ENCODE data around the gene PELO.
"Not testable (repeated sequence)": the region's sequence is repeated elsewhere in the genome, so short reads cannot be mapped to it uniquely, and the experiment has no call there.

PELO gene

GRCh38 chr5:52802974-52803336 lies 15.2 kb downstream of the PELO start:
- peaks cover 77% of the 10 kb centered on the region for H3K36me3 Mint-ChIP-seq
- DNase-seq (ENCODE audit: low spot score in 2 of 2) (no peak), ATAC-seq (no peak)
- peaks cover 50% of the 10 kb centered on the region for H3K4me1 Mint-ChIP-seq
- peak overlapping the region; percentile 94 for H3K4me3 Mint-ChIP-seq
- no peaks in the 10 kb centered on the region for H3K9me3 Mint-ChIP-seq
- no peak overlapping the region for H3K27ac Mint-ChIP-seq

GRCh38 chr5:52804387-52804791 lies 16.7 kb downstream of the PELO start:
- H3K27ac Mint-ChIP-seq, result no peak overlapping the region
- DNase-seq (ENCODE audit: low spot score in 2 of 2) (no peak), ATAC-seq (no peak)
- peaks cover 69% of the 10 kb centered on the region for H3K36me3 Mint-ChIP-seq
- peaks cover 35% of the 10 kb centered on the region for H3K4me1 Mint-ChIP-seq
- no peak overlapping the region for H3K4me3 Mint-ChIP-seq
- H3K9me3 Mint-ChIP-seq, result no peaks in the 10 kb centered on the region

GRCh38 chr5:52804981-52805380 lies 17.3 kb downstream of the PELO start:
- H3K4me3 Mint-ChIP-seq, result no peak overlapping the region
- ATAC-seq (no peak), DNase-seq (ENCODE audit: low spot score in 2 of 2) (no peak)
- no peak overlapping the region for H3K27ac Mint-ChIP-seq
- peaks cover 63% of the 10 kb centered on the region for H3K36me3 Mint-ChIP-seq
- H3K9me3 Mint-ChIP-seq, result no peaks in the 10 kb centered on the region
- H3K4me1 Mint-ChIP-seq, result peaks cover 34% of the 10 kb centered on the region

- DNase-seq (ENCODE audit: low spot score in 2 of 2) (no peak), ATAC-seq (no peak)
- Mint-ChIP-seq H3K4me1 (peaks cover 35% of the 10 kb centered on the region), H3K36me3 (peaks cover 57% of the 10 kb centered on the region), H3K4me3 (no peak overlapping the region), H3K27ac (no peak overlapping the region), H3K9me3 (no peaks in the 10 kb centered on the region)
These were observed 17.9 kb downstream of the PELO start for GRCh38 chr5:52805615-52806014.

- no peak overlapping the region for H3K27ac Mint-ChIP-seq
- H3K36me3 Mint-ChIP-seq, result peaks cover 43% of the 10 kb centered on the region
- peaks cover 28% of the 10 kb centered on the region for H3K4me1 Mint-ChIP-seq
- no peak overlapping the region for H3K4me3 Mint-ChIP-seq
- H3K9me3 Mint-ChIP-seq, result no peaks in the 10 kb centered on the region
- ATAC-seq, result no peak
- no peak for DNase-seq (ENCODE audit: low spot score in 2 of 2)
These were observed 19.3 kb downstream of the PELO start for GRCh38 chr5:52807037-52807436.

GRCh38 chr5:52807723-52808122 lies 20.0 kb downstream of the PELO start:
- Mint-ChIP-seq H3K36me3 (peaks cover 36% of the 10 kb centered on the region), H3K9me3 (no peaks in the 10 kb centered on the region), H3K27ac (no peak overlapping the region), H3K4me3 (no peak overlapping the region), H3K4me1 (peaks cover 28% of the 10 kb centered on the region)
- no peak for ATAC-seq
- DNase-seq (ENCODE audit: low spot score in 2 of 2), result no peak

GRCh38 chr5:52808316-52808901 lies 20.7 kb downstream of the PELO start:
- Mint-ChIP-seq H3K9me3 (no peaks in the 10 kb centered on the region), H3K27ac (peak overlapping the region; percentile 45), H3K4me3 (no peak overlapping the region), H3K36me3 (peaks cover 29% of the 10 kb centered on the region), H3K4me1 (peaks cover 23% of the 10 kb centered on the region)
- no peak for DNase-seq (ENCODE audit: low spot score in 2 of 2)
- ATAC-seq, result no peak

- Mint-ChIP-seq H3K9me3 (no peaks in the 10 kb centered on the region), H3K27ac (peak overlapping the region; percentile 4), H3K36me3 (peaks cover 14% of the 10 kb centered on the region), H3K4me1 (peaks cover 12% of the 10 kb centered on the region), H3K4me3 (no peak overlapping the region)
- DNase-seq (ENCODE audit: low spot score in 2 of 2) (no peak), ATAC-seq (peak; percentile 72)
These were observed 22.2 kb downstream of the PELO start for GRCh38 chr5:52809884-52810283.

GRCh38 chr5:52810426-52810825 lies 22.7 kb downstream of the PELO start:
- H3K4me3 Mint-ChIP-seq, result no peak overlapping the region
- H3K36me3 Mint-ChIP-seq, result peaks cover 9% of the 10 kb centered on the region
- ATAC-seq, result no peak
- H3K27ac Mint-ChIP-seq, result no peak overlapping the region
- H3K4me1 Mint-ChIP-seq, result peaks cover 7% of the 10 kb centered on the region
- no peak for DNase-seq (ENCODE audit: low spot score in 2 of 2)
- no peaks in the 10 kb centered on the region for H3K9me3 Mint-ChIP-seq

- Mint-ChIP-seq H3K27ac (no peak overlapping the region), H3K36me3 (peaks cover 1% of the 10 kb centered on the region)
- DNase-seq (ENCODE audit: low spot score in 2 of 2), result no peak
These were observed 23.5 kb downstream of the PELO start for GRCh38 chr5:52811067-52811749.

GRCh38 chr5:52814352-52815148 lies 26.8 kb downstream of the PELO start:
- peaks cover 6% of the 10 kb centered on the region for H3K4me1 Mint-ChIP-seq
- ATAC-seq, result no peak
- H3K27ac Mint-ChIP-seq, result no peak overlapping the region
- no peak for DNase-seq (ENCODE audit: low spot score in 2 of 2)
- H3K4me3 Mint-ChIP-seq, result no peak overlapping the region
- no peaks in the 10 kb centered on the region for H3K36me3 Mint-ChIP-seq
- no peaks in the 10 kb centered on the region for H3K9me3 Mint-ChIP-seq

More at GRCh38 chr5:52811067-52811749, 23.5 kb downstream of the PELO start:
- no peaks in the 10 kb centered on the region for H3K9me3 Mint-ChIP-seq
- no peak overlapping the region for H3K4me3 Mint-ChIP-seq
- peak; percentile 83 for ATAC-seq
- peaks cover 6% of the 10 kb centered on the region for H3K4me1 Mint-ChIP-seq

GRCh38 chr5:52817818-52818217 lies 30.1 kb downstream of the PELO start:
- DNase-seq (ENCODE audit: low spot score in 2 of 2) (no peak), ATAC-seq (no peak)
- Mint-ChIP-seq H3K27ac (no peak overlapping the region), H3K4me1 (no peaks in the 10 kb centered on the region), H3K36me3 (no peaks in the 10 kb centered on the region), H3K4me3 (no peak overlapping the region), H3K9me3 (no peaks in the 10 kb centered on the region)

- no peaks in the 10 kb centered on the region for H3K4me1 Mint-ChIP-seq
- ATAC-seq (no peak), DNase-seq (ENCODE audit: low spot score in 2 of 2) (no peak)
- H3K9me3 Mint-ChIP-seq, result no peaks in the 10 kb centered on the region
- no peak overlapping the region for H3K27ac Mint-ChIP-seq
- no peak overlapping the region for H3K4me3 Mint-ChIP-seq
- no peaks in the 10 kb centered on the region for H3K36me3 Mint-ChIP-seq
These were observed 30.6 kb downstream of the PELO start for GRCh38 chr5:52818360-52818759.

GRCh38 chr5:52818807-52819206 lies 31.1 kb downstream of the PELO start:
- not testable (repeated sequence) for H3K27ac Mint-ChIP-seq; H3K36me3 Mint-ChIP-seq; H3K9me3 Mint-ChIP-seq; ATAC-seq; H3K4me3 Mint-ChIP-seq; DNase-seq (ENCODE audit: low spot score in 2 of 2); H3K4me1 Mint-ChIP-seq

GRCh38 chr5:52821901-52822300 lies 34.2 kb downstream of the PELO start:
- no peak overlapping the region for H3K27ac Mint-ChIP-seq
- ATAC-seq, result no peak
- no peak for DNase-seq (ENCODE audit: low spot score in 2 of 2)
- no peak overlapping the region for H3K4me3 Mint-ChIP-seq
- no peaks in the 10 kb centered on the region for H3K9me3 Mint-ChIP-seq
- no peaks in the 10 kb centered on the region for H3K36me3 Mint-ChIP-seq
- H3K4me1 Mint-ChIP-seq, result peaks cover 12% of the 10 kb centered on the region

- Mint-ChIP-seq H3K36me3 (no peaks in the 10 kb centered on the region), H3K4me3 (no peak overlapping the region), H3K4me1 (peaks cover 12% of the 10 kb centered on the region), H3K9me3 (no peaks in the 10 kb centered on the region), H3K27ac (no peak overlapping the region)
- ATAC-seq (no peak), DNase-seq (ENCODE audit: low spot score in 2 of 2) (no peak)
These were observed 34.7 kb downstream of the PELO start for GRCh38 chr5:52822437-52822836.
